T-helper 17 cell (primary cell): ENCODE measurements around the gene RPS19. TPM values are rescaled to one million over a fixed set of nuclear protein-coding genes. Genes with fewer than 3 reads are reported as not detected.

Source experiments
- ATAC-seq: fragments of 150-1000 bp; cut with Tn5 transposase; 2 replicates; pipeline ENCODE4 v1.10.0; 2021; ENCODE audit warnings: mild to moderate bottlenecking, moderate library complexity
- DNase-seq, 3 donors: peaks; one replicate each; pipeline versions ENCODE4 v3.0.0 to v3.0.0-alpha.2; 2020 to 2021
- H3K9me3 ChIP-seq: one replicate; pipeline ENCODE4 v1.7.0; 2013; ENCODE audit warnings: low read length, mild to moderate bottlenecking; ENCODE audit not compliant: control insufficient read depth, poor library complexity, severe bottlenecking
- H3K27ac Mint-ChIP-seq: one replicate; pipeline ENCODE4 v1.8.0; 2022; ENCODE audit warnings: mild to moderate bottlenecking, moderate library complexity, mixed read lengths
- H3K27me3 Mint-ChIP-seq: one replicate; pipeline ENCODE4 v1.8.0; 2022; ENCODE audit warnings: mixed read lengths
- H3K36me3 Mint-ChIP-seq: one replicate; pipeline ENCODE4 v1.8.0; 2022; ENCODE audit warnings: low read depth, mixed read lengths
- H3K4me1 Mint-ChIP-seq: one replicate; pipeline ENCODE4 v1.8.0; 2022; ENCODE audit warnings: mild to moderate bottlenecking, mixed read lengths
- H3K4me3 Mint-ChIP-seq: one replicate; pipeline ENCODE4 v1.8.0; 2022; ENCODE audit warnings: mild to moderate bottlenecking, moderate library complexity, mixed read lengths
- total RNA-seq, 4 donors: library from RNA in 2 of 4; stranded (reverse) in 2 of 4; gene quantifications; one replicate each; pipeline ENCODE4 v1.2.3 and lab custom pipeline; 2022 to 2026

RPS19 gene
- total RNA-seq, 2 donors from 2014 or later: 3,299 to 3,349 TPM

- no peak for ATAC-seq
- Mint-ChIP-seq H3K4me3 (peak overlapping the region; percentile 99), H3K36me3 (peaks cover 13% of the 10 kb centered on the region), H3K27ac (peak overlapping the region; percentile 99), H3K4me1 (peaks cover 55% of the 10 kb centered on the region), H3K27me3 (no peaks in the 10 kb centered on the region)
- H3K9me3 ChIP-seq: no peaks in the 10 kb centered on the region
- no peak for DNase-seq
Measured at GRCh38 chr19:41888926-41889325, 28.9 kb downstream of the RPS19 start.

DNA sequence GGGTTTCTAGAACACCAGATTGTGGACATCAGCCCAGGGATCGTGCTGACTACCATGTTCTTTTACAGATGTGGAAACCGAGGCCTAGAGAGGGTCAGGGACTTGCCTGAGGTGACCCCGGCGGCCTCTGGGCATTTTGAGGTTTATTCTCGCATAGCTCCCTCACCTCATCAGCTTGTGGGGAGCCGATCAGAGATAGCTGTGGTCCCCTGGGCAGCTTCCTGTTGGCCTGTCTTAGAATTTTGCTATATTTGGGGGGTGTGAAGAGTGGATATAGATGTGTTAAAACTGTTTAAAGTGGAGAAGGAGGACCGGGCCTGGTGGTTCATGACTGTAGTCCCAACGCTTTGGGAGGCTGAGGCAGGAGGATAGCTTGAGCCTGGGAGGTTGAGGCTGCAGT is 29.8 kb downstream of the RPS19 start:
- peak overlapping the region; percentile 99 for H3K27ac Mint-ChIP-seq
- no peaks in the 10 kb centered on the region for H3K9me3 ChIP-seq
- H3K4me3 Mint-ChIP-seq: no peak overlapping the region
- H3K36me3 Mint-ChIP-seq: peaks cover 12% of the 10 kb centered on the region
- DNase-seq (no peak), ATAC-seq (no peak)
- H3K27me3 Mint-ChIP-seq: no peaks in the 10 kb centered on the region
- H3K4me1 Mint-ChIP-seq: peaks cover 50% of the 10 kb centered on the region

- H3K4me3 Mint-ChIP-seq: no peak overlapping the region
- H3K9me3 ChIP-seq: no peaks in the 10 kb centered on the region
- peak overlapping the region; percentile 99 for H3K27ac Mint-ChIP-seq
- peaks cover 16% of the 10 kb centered on the region for H3K36me3 Mint-ChIP-seq
- H3K27me3 Mint-ChIP-seq: no peaks in the 10 kb centered on the region
- H3K4me1 Mint-ChIP-seq: peaks cover 49% of the 10 kb centered on the region
- DNase-seq (no peak), ATAC-seq (no peak)
Measured at GRCh38 chr19:41890936-41891335, 30.9 kb downstream of the RPS19 start.

DNA sequence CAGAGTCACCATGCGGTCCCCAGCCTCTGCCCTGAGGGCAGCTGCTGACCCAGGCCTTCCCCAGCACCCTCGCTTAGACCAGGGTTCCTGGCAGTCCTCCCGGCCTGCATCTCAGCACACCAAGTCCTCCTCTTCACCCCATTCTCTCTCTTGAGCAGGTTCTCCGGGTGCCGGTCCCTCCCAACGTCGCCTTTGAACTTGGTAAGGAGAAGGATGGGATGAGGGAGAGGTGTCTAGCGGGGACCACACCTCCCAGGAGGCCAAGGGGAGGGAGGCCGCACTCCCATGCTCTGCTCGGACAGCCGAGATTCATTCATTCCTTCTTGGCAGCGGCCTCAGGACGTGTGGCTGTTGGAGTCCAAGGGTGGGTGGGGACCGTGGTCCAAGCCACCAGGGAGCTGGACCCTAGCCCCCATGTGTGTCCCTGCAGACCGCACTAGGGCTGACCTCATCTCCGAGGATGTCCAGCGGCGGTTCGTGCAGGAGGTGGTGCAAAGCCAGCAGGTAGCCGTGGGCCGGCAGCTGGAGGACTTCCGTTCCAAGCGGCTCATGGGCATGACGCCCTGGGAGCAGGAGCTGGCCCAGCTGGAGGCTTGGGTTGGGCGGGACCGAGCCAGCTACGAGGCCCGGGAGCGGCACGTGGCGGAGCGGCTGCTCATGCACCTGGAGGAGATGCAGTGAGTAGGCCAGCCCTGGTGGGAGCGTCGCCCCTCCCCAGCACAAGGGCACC is 32.3 kb downstream of the RPS19 start:
- no peak for ATAC-seq
- no peaks in the 10 kb centered on the region for H3K9me3 ChIP-seq
- H3K27me3 Mint-ChIP-seq: no peaks in the 10 kb centered on the region
- H3K4me3 Mint-ChIP-seq: no peak overlapping the region
- H3K36me3 Mint-ChIP-seq: peaks cover 13% of the 10 kb centered on the region
- no peak for DNase-seq
- H3K4me1 Mint-ChIP-seq: peaks cover 39% of the 10 kb centered on the region
- H3K27ac Mint-ChIP-seq: peak overlapping the region; percentile 41

DNA sequence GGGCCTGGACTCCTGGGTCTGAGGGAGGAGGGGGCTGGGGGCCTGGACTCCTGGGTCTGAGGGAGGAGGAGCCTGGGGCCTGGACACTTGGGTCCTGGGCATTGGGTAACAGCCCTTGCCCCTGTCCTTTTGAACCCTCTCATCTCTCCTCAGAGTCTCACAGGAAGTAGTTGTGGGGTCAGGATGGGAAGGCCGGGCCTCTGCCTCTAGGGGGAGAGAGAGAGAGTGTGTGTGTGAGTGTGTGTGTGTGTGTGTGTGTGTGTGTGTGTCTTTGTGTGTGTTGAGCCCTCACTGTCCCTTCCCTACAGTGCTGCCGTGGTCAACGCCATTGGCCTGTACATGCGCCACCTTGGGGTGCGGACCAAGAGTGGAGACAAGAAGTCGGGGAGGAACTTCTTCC is 33.8 kb downstream of the RPS19 start:
- DNase-seq (no peak), ATAC-seq (peak; percentile 20)
- peaks cover 14% of the 10 kb centered on the region for H3K36me3 Mint-ChIP-seq
- H3K9me3 ChIP-seq: no peaks in the 10 kb centered on the region
- peaks cover 31% of the 10 kb centered on the region for H3K4me1 Mint-ChIP-seq
- H3K27ac Mint-ChIP-seq: peak overlapping the region; percentile 62
- H3K4me3 Mint-ChIP-seq: peak overlapping the region; percentile 59
- no peaks in the 10 kb centered on the region for H3K27me3 Mint-ChIP-seq

GRCh38 chr19:41894350-41894749 is 34.3 kb downstream of the RPS19 start:
- no peaks in the 10 kb centered on the region for H3K9me3 ChIP-seq
- Mint-ChIP-seq H3K4me3 (peak overlapping the region; percentile 33), H3K4me1 (peaks cover 31% of the 10 kb centered on the region), H3K27me3 (no peaks in the 10 kb centered on the region), H3K36me3 (peaks cover 17% of the 10 kb centered on the region), H3K27ac (peak overlapping the region; percentile 62)
- ATAC-seq (no peak), DNase-seq (no peak)

- Mint-ChIP-seq H3K4me1 (peaks cover 28% of the 10 kb centered on the region), H3K4me3 (no peak overlapping the region), H3K27ac (peak overlapping the region; percentile 86), H3K36me3 (peaks cover 17% of the 10 kb centered on the region), H3K27me3 (no peaks in the 10 kb centered on the region)
- DNase-seq (no peak), ATAC-seq (peak; percentile 33)
- H3K9me3 ChIP-seq: no peaks in the 10 kb centered on the region
Measured at GRCh38 chr19:41895745-41896580, 35.9 kb downstream of the RPS19 start.

DNA sequence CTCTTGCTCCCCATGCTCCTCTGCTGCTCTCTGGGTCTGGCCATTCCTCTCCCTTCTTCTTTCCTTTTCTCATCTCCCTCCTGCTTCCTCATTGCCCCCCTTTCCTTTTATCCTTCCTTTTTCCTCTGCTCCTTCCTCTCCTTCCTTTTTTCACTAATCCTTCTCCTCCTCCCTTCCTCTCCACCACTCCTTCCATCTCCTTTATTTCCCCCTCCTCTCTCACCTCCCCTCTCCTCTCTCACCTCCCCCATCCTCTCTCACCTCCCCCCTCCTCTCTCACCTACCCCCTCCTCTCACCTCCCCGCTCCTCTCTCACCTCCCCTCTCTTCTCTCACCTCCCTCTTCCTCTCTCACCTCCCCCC is 36.5 kb downstream of the RPS19 start:
- Mint-ChIP-seq H3K27me3 (no peaks in the 10 kb centered on the region), H3K4me3 (no peak overlapping the region), H3K4me1 (peaks cover 25% of the 10 kb centered on the region), H3K36me3 (peaks cover 17% of the 10 kb centered on the region), H3K27ac (peak overlapping the region; percentile 86)
- ATAC-seq: no peak
- no peak for DNase-seq
- H3K9me3 ChIP-seq: no peaks in the 10 kb centered on the region

- no peaks in the 10 kb centered on the region for H3K9me3 ChIP-seq
- Mint-ChIP-seq H3K4me1 (peaks cover 26% of the 10 kb centered on the region), H3K27me3 (no peaks in the 10 kb centered on the region), H3K27ac (no peak overlapping the region), H3K4me3 (no peak overlapping the region), H3K36me3 (peaks cover 15% of the 10 kb centered on the region)
- DNase-seq: no peak
- no peak for ATAC-seq
Measured at GRCh38 chr19:41897181-41897580, 37.1 kb downstream of the RPS19 start.

DNA sequence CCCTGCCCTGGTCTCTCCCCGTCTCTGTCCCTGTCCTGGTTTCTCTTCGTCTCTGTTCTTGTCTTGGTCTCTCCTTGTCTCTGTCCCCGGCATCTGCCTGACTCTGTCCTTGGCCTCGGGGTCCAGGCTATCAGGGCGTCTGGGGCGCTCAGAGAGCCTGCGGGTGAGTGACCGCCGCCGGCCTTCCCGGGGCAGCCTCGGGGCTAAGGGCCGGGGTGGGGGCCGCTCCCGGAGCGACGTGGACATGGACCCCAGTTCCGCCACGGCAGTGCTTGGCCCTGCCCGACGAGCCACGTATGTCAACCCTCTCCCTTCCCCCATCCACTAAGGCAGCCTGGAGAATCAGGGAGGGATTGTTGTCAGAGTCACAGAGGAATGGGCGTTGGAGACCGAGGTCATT is 37.8 kb downstream of the RPS19 start:
- no peak overlapping the region for H3K27ac Mint-ChIP-seq
- DNase-seq: no peak
- no peak overlapping the region for H3K4me3 Mint-ChIP-seq
- ATAC-seq: no peak
- no peaks in the 10 kb centered on the region for H3K9me3 ChIP-seq
- no peaks in the 10 kb centered on the region for H3K27me3 Mint-ChIP-seq
- H3K36me3 Mint-ChIP-seq: peaks cover 15% of the 10 kb centered on the region
- H3K4me1 Mint-ChIP-seq: peaks cover 25% of the 10 kb centered on the region

- DNase-seq (no peak), ATAC-seq (no peak)
- H3K9me3 ChIP-seq: no peaks in the 10 kb centered on the region
- Mint-ChIP-seq H3K27me3 (no peaks in the 10 kb centered on the region), H3K4me1 (peaks cover 22% of the 10 kb centered on the region), H3K27ac (no peak overlapping the region), H3K36me3 (peaks cover 15% of the 10 kb centered on the region), H3K4me3 (no peak overlapping the region)
Measured at GRCh38 chr19:41898235-41898634, 38.2 kb downstream of the RPS19 start.

GRCh38 chr19:41901707-41902360 is 41.8 kb downstream of the RPS19 start:
- H3K27me3 Mint-ChIP-seq: no peaks in the 10 kb centered on the region
- no peaks in the 10 kb centered on the region for H3K9me3 ChIP-seq
- H3K36me3 Mint-ChIP-seq: peaks cover 12% of the 10 kb centered on the region
- H3K4me3 Mint-ChIP-seq: no peak overlapping the region
- no peak for DNase-seq
- peaks cover 29% of the 10 kb centered on the region for H3K4me1 Mint-ChIP-seq
- no peak for ATAC-seq
- no peak overlapping the region for H3K27ac Mint-ChIP-seq

DNA sequence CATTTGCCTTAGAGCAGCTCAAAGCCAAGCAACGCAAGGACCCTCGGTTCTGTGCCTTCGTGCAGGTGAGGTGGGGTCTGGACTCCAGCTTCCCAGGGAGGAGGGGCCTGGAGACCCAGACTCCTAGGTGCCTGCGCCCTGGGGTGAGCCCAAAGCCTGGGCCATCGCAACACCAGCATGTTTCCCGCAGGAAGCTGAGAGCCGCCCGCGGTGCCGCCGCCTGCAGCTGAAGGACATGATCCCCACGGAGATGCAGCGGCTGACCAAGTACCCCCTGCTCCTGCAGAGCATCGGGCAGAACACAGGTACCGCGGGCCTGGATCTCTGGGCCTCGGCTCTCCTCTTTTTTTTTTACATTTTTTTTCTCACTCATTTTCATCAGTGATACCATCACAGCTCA is 42.5 kb downstream of the RPS19 start:
- ATAC-seq (no peak), DNase-seq (no peak)
- peak overlapping the region; percentile 59 for H3K4me3 Mint-ChIP-seq
- H3K9me3 ChIP-seq: no peaks in the 10 kb centered on the region
- peaks cover 30% of the 10 kb centered on the region for H3K4me1 Mint-ChIP-seq
- no peak overlapping the region for H3K27ac Mint-ChIP-seq
- H3K36me3 Mint-ChIP-seq: peaks cover 10% of the 10 kb centered on the region
- H3K27me3 Mint-ChIP-seq: no peaks in the 10 kb centered on the region
